Measurements from ENCODE around the gene KRT73.

KRT73 gene

GRCh38 chr12:52558781-52559445, 59.4 kb downstream of the KRT73 start:
- DNase-seq (ENCODE audit: low spot score) = no peak
- no peak for TF ChIP-seq CTCF (IDR thresholded peaks at IDR 0.05; ENCODE audit: extremely low read depth, missing control alignments)
